Suprapubic skin (tissue), 4 donors: Measurements from ENCODE around the gene PRCD.

ENCODE experiments used
- POLR2A ChIP-seq, 2 donors: fragments of 450-650 bp; IDR thresholded peaks; one replicate each; pipeline ENCODE4 v1.6.1; 2017; ENCODE audit warnings: antibody characterized with exemption in 2 of 2, mild to moderate bottlenecking in 2 of 2, moderate library complexity in 2 of 2
- POLR2AphosphoS5 ChIP-seq, 3 donors: sonication (generic); formaldehyde crosslinking; IDR thresholded peaks; one replicate each; pipeline ENCODE4 v1.6.1; 2017; ENCODE audit warnings: antibody characterized with exemption in 3 of 3
- TF ChIP-seq, protein P1 (sequence below), 2 donors: fragments of 200-600 bp in 1 of 2; fragments of 450-650 bp in 1 of 2; sonication (generic) in 1 of 2; IDR thresholded peaks; one replicate each; pipeline ENCODE4 v1.5.1; 2016 to 2019; ENCODE audit warnings: antibody characterized with exemption in 2 of 2, mild to moderate bottlenecking in 1 of 2, moderate library complexity in 1 of 2

GRCh38 chr17:76538941-76539570 is 788 bp upstream of the PRCD start:
- TF ChIP-seq, protein P1, sequence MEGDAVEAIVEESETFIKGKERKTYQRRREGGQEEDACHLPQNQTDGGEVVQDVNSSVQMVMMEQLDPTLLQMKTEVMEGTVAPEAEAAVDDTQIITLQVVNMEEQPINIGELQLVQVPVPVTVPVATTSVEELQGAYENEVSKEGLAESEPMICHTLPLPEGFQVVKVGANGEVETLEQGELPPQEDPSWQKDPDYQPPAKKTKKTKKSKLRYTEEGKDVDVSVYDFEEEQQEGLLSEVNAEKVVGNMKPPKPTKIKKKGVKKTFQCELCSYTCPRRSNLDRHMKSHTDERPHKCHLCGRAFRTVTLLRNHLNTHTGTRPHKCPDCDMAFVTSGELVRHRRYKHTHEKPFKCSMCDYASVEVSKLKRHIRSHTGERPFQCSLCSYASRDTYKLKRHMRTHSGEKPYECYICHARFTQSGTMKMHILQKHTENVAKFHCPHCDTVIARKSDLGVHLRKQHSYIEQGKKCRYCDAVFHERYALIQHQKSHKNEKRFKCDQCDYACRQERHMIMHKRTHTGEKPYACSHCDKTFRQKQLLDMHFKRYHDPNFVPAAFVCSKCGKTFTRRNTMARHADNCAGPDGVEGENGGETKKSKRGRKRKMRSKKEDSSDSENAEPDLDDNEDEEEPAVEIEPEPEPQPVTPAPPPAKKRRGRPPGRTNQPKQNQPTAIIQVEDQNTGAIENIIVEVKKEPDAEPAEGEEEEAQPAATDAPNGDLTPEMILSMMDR (IDR thresholded peaks at IDR 0.05): no peak
- no peak for TF ChIP-seq POLR2A (IDR thresholded peaks at IDR 0.05)
- no peak for TF ChIP-seq POLR2AphosphoS5 (IDR thresholded peaks at IDR 0.05)
